Stimulated activated CD4-positive, alpha-beta T cell treated with anti-CD3 and anti-CD28 coated beads, Interleukin-15, amount 100 ng/mL, for 24 hours (primary cell): ENCODE measurements around the gene ASAH2B.
"Not testable (repeated sequence)": the region's sequence is repeated elsewhere in the genome, so short reads cannot be mapped to it uniquely, and the experiment has no call there.

Experiments
- DNase-seq: peaks from one replicate; pipeline ENCODE4 v3.0.0-alpha.2; 2020

ASAH2B gene

GRCh38 chr10:50739618-50740292 is at the start of gene ASAH2B:
Gene ASAH2B (plus strand): TSS chr10:50739936. CDS start chr10:50745131, 5,195 bp downstream.
- peak; percentile 88 for DNase-seq

GRCh38 chr10:50697819-50698218 is 41.9 kb upstream of the ASAH2B start:
- not testable (repeated sequence) for DNase-seq

GRCh38 chr10:50701947-50702346 is 37.8 kb upstream of the ASAH2B start:
- not testable (repeated sequence) for DNase-seq

- not testable (repeated sequence) for DNase-seq
Measured at GRCh38 chr10:50702997-50703396, 36.7 kb upstream of the ASAH2B start.

- DNase-seq: not testable (repeated sequence)
Measured at GRCh38 chr10:50704436-50705079, 35.2 kb upstream of the ASAH2B start.

GRCh38 chr10:50706006-50706405 is 33.7 kb upstream of the ASAH2B start:
- DNase-seq: not testable (repeated sequence)

- DNase-seq: not testable (repeated sequence)
Measured at GRCh38 chr10:50710241-50710640, 29.5 kb upstream of the ASAH2B start.

- DNase-seq: not testable (repeated sequence)
Measured at GRCh38 chr10:50723812-50724211, 15.9 kb upstream of the ASAH2B start.

GRCh38 chr10:50728112-50728511 is 11.6 kb upstream of the ASAH2B start:
- DNase-seq: not testable (repeated sequence)

- not testable (repeated sequence) for DNase-seq
Measured at GRCh38 chr10:50738987-50739617, 634 bp upstream of the ASAH2B start.

- peak; percentile 51 for DNase-seq
Measured at GRCh38 chr10:50740293-50740648, 535 bp downstream of the ASAH2B start.

GRCh38 chr10:50742820-50743219 is 3.1 kb downstream of the ASAH2B start:
- not testable (repeated sequence) for DNase-seq

- not testable (repeated sequence) for DNase-seq
Measured at GRCh38 chr10:50766774-50767513, 27.2 kb downstream of the ASAH2B start.

- DNase-seq: not testable (repeated sequence)
Measured at GRCh38 chr10:50772042-50772441, 32.3 kb downstream of the ASAH2B start.

GRCh38 chr10:50774868-50775267 is 35.1 kb downstream of the ASAH2B start:
- DNase-seq: not testable (repeated sequence)

- DNase-seq: not testable (repeated sequence)
Measured at GRCh38 chr10:50780036-50780435, 40.3 kb downstream of the ASAH2B start.

- not testable (repeated sequence) for DNase-seq
Measured at GRCh38 chr10:50782017-50782416, 42.3 kb downstream of the ASAH2B start.

GRCh38 chr10:50787962-50788361 is 48.2 kb downstream of the ASAH2B start:
- not testable (repeated sequence) for DNase-seq

GRCh38 chr10:50788951-50789945 is 49.5 kb downstream of the ASAH2B start:
- DNase-seq: no peak

GRCh38 chr10:50794490-50794889 is 54.8 kb downstream of the ASAH2B start:
- no peak for DNase-seq

GRCh38 chr10:50796693-50797092 is 57.0 kb downstream of the ASAH2B start:
- DNase-seq: no peak

- no peak for DNase-seq
Measured at GRCh38 chr10:50798297-50798696, 58.6 kb downstream of the ASAH2B start.
